ENCODE results near the gene MAP3K15.

DNA sequence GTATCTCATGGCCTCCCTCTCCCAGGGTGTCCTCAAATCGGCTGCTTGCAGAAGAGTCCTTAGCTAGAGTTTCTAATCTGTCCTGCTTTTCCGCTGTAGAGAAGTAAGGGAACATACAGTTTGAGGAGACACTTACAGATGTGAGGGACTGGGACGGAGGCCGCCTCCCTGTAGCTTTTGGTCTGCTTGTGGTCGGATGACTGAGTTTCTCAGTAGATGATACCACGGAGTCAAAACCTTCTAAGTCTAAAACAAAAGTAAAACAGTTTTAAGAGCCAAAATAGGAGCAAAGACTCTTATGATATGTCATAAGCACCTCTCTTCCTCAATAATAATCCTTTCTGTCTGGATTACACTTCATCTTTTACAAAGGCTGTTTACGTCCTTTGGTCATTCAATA is 34.5 kb upstream of the MAP3K15 start:
- TF ChIP-seq POLR2A (IDR thresholded peaks at IDR 0.05) = no peak
- TF ChIP-seq, protein P1, sequence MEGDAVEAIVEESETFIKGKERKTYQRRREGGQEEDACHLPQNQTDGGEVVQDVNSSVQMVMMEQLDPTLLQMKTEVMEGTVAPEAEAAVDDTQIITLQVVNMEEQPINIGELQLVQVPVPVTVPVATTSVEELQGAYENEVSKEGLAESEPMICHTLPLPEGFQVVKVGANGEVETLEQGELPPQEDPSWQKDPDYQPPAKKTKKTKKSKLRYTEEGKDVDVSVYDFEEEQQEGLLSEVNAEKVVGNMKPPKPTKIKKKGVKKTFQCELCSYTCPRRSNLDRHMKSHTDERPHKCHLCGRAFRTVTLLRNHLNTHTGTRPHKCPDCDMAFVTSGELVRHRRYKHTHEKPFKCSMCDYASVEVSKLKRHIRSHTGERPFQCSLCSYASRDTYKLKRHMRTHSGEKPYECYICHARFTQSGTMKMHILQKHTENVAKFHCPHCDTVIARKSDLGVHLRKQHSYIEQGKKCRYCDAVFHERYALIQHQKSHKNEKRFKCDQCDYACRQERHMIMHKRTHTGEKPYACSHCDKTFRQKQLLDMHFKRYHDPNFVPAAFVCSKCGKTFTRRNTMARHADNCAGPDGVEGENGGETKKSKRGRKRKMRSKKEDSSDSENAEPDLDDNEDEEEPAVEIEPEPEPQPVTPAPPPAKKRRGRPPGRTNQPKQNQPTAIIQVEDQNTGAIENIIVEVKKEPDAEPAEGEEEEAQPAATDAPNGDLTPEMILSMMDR (IDR thresholded peaks at IDR 0.05) = no peak
